Hindlimb muscle (tissue), 1 donor: ENCODE results near the gene IGF2BP3. TPM values are rescaled to one million over a fixed set of nuclear protein-coding genes. Genes with fewer than 3 reads are reported as not detected.
"Not testable (repeated sequence)": the region's sequence is repeated elsewhere in the genome, so short reads cannot be mapped to it uniquely, and the experiment has no call there.

Experiments used
- DNase-seq: peaks from one replicate; pipeline ENCODE4 v3.0.0-alpha.2; 2013
- polyA plus RNA-seq: library from polyadenylated mRNA; unstranded; fragments of 120-200 nt; gene quantifications from one replicate; pipeline ENCODE4 v1.2.1, GENCODE V29; 2013; ENCODE audit not compliant: insufficient read length

Gene IGF2BP3
- polyA plus RNA-seq, 1 donor, result 27.5 TPM

DNA sequence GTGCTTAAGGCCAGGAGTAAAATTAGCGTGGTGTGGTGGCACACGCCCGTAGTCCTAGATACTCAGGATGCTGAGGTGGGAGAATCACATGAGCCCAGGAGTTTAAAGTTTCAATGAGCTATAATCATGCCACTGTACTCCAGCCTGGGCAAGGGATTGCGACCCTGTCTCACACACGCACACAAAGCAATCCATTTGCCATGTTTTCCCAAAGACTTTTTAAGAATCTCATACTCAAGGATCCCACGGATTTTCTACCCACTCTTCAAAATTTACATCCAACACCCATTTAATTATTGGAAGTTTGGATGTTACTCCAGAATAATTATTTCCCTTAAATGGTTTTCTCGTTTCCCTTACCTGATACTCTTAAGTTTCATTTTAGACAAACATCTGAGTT, 47.9 kb downstream of the IGF2BP3 start:
- DNase-seq, result no peak

DNA sequence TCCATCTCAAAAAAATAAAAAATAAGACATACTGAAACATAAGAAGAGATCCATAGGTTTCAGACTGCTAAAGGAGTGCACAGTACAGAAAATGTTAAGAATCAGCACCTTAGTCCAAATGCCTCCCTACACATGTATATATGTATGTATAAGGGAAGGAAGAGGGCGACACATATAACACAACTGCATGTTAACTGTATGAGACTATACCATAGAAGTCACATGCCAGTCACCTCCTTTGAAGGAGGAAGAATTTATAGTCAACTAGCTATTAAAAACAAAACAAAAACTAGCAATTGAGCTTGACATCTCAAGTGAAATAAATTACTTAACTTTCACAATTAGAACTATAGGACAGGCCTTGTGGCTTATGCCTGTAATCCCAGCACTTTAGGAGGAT, 50.4 kb downstream of the IGF2BP3 start:
- no peak for DNase-seq

DNA sequence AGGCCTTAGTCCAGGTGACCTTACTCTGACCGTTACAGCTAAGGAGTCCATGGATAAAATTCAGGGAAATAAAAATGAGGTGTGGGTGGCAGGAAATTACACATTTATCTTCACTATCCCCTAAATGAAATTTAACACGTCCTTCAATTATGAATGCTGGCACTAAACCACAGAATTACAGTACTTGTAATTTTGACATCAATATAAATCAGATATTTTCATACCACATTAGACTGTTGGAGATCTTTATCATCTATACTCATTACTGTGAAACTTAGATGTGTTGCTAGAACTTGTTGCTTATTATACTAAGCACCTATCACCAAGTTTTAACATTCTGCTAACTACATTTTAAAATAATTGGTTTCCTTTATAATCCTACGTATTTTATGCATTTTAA, 51.1 kb downstream of the IGF2BP3 start:
- DNase-seq, result no peak

DNA sequence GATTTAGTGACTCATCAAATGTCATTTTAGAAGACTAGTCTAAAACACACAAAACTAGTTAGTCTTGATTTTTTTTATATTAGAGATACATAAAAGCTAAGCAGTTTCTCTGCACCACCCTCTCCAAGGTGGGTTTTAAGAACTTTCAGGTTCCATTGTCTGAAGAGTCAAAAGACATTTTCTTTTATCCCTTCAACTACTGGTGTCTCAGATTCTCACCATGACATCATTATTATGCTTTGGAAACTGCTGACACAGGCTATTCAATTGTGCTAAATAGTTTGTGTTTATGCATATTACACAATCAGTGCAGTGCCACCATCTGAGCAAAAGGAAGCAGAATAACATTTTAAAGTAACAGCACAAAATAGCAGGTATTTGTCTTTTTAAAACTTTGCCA, 52.2 kb downstream of the IGF2BP3 start:
- no peak for DNase-seq

- DNase-seq, result no peak
Measured at GRCh38 chr7:23415198-23415597, 55.1 kb downstream of the IGF2BP3 start.

- DNase-seq, result no peak
Measured at GRCh38 chr7:23410446-23411183, 59.7 kb downstream of the IGF2BP3 start.

DNA sequence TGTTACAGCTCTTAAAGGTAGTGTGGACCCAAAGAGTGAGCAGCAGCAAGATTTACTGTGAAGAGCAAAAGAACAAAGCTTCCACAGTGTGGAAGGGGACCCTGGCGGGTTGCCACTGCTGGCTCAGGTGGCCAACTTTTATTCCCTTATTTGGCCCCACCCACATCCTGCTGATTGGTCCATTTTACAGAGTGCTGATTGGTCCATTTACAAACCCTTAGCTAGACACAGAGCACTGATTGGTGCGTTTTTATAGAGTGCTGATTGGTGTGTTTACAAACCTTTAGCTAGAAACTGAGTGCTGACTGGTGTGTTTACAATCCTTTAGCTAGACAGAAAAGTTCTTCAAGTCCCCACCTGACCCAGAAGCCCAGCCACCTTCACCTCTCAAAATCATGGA, 63.7 kb downstream of the IGF2BP3 start:
- not testable (repeated sequence) for DNase-seq

GRCh38 chr7:23405240-23405618, 65.1 kb downstream of the IGF2BP3 start:
- DNase-seq, result no peak

GRCh38 chr7:23404546-23405239, 65.6 kb downstream of the IGF2BP3 start:
- DNase-seq, result no peak

DNA sequence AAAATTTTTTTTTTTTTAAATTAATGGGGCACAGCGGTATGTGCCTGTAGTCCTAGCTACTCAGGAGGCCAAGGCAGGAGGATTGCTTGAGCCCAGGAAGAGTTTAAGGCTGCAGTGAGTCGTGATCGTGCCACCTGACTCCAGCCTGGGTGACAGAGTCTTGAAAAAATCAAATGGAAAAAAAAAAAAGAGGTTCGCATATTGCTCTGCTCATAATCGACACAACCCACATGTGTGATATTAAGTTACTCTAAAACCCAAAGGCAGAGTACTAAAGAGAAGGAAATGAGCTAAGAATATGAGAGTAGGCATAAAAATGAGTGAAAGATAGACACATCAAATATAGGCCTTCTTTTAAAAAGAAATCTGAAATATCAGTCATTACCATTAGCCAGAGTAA, 66.3 kb downstream of the IGF2BP3 start:
- DNase-seq, result no peak

GRCh38 chr7:23398090-23398489, 72.2 kb downstream of the IGF2BP3 start:
- DNase-seq, result not testable (repeated sequence)

- no peak for DNase-seq
Measured at GRCh38 chr7:23397241-23397640, 73.0 kb downstream of the IGF2BP3 start.

DNA sequence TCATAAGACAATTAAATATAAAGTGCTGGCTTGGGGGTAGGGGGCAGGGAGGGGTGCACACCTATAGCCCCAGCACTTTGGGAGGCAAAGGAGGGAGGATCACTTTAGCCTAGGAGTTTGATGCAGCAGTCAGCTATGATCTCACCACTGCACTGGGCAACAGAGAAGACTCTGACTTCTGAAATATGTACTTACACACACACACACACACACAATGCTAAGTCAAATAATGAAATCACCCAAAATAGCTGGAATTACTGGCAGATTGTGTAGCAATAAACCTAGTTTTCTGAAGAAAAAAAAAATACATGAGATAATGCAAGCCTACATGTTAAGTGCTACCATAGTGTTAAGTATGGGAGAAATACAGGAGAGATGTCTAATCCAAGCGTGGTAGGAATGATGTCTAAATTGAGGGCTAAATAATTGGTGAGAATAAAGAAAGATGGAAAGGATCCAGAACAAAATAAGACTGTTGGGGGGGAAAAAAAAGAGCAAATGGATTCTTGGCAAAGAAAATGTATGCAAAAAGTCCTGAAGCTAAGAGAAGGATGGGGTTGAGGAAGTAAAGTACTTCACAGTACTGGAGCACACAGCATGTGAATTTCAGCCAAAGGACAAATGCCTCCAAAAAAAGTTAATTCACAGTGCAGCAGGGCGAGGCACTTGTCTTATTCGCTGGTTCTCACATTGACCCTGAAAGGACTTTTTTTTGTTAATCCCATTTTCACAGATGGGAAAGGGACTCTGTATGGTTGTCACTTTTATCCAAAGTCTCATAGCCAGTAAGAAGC, 73.9 kb downstream of the IGF2BP3 start:
- no peak for DNase-seq

DNA sequence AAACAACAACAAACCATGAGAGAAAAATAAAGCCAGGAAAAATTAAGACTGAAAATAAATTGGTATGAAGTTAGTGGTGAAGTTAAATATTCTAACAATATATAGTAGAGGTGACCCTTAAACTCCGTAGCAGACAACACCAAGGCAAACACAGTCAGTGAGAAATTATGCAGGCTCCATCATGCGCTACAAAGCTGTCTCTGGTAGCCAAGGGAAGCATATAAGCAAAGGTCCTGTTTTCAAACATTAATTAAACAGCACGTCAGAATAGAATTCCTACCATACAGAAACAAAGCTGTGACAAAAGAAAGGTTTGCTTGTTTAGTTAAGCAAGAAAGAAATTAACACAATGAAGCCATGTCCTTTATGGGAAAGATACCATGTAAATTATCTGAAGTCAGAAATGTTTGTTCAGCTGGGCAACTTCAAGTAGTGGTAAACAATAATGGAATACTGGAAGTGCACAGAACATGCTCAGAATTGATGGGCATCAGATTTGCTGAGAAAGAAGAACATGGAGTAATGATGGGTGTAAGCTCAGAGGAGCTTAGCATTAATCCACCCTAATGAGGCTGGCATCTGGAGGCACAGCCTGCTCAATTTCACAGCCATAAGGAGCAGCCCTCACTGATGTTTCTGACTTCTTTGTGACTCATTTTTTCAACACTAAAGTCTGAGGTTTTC, 75.7 kb downstream of the IGF2BP3 start:
- no peak for DNase-seq

DNA sequence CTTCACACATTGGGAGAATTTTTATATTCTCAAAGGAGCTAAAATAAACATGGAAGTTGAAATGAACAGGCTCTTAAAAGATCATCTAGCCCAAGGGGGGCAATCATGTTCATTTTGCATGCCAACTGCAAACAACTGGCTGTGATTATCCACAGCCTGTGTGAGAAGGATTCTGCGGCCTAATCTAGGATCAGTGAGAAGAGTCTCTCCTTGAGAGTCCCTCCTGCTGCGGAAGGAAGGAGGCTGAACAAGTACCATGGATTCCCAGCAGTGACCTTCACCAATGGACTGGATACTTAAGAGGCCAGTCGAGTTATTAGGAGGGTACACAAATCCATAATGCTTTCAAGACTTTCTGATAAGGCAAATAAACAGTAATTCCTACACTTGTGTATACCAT, 76.7 kb downstream of the IGF2BP3 start:
- no peak for DNase-seq

- no peak for DNase-seq
Measured at GRCh38 chr7:23389701-23390100, 80.6 kb downstream of the IGF2BP3 start.

- no peak for DNase-seq
Measured at GRCh38 chr7:23387583-23387982, 82.7 kb downstream of the IGF2BP3 start.

GRCh38 chr7:23385140-23385539, 85.2 kb downstream of the IGF2BP3 start:
- DNase-seq, result no peak

GRCh38 chr7:23383225-23383624, 87.1 kb downstream of the IGF2BP3 start:
- no peak for DNase-seq

GRCh38 chr7:23380961-23381360, 89.3 kb downstream of the IGF2BP3 start:
- DNase-seq, result no peak

DNA sequence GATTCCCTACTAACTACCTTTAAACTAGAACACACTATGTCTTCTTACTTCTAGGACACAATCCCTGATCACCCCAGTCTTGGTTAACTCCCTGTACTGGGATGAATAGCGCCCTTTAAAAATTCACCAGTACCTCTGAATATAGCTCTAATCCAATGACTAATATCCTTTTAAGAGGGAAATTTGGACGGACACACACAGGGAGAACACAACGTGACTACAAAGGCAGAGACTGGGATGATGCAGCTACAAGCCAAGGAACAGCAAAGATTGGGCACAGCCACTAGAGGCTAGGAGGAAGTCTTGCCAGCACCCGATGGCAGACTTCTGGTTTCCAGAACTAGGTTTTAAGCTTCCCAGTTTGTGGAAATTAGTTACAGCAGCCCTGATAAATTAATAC, 89.7 kb downstream of the IGF2BP3 start:
- DNase-seq, result no peak

DNA sequence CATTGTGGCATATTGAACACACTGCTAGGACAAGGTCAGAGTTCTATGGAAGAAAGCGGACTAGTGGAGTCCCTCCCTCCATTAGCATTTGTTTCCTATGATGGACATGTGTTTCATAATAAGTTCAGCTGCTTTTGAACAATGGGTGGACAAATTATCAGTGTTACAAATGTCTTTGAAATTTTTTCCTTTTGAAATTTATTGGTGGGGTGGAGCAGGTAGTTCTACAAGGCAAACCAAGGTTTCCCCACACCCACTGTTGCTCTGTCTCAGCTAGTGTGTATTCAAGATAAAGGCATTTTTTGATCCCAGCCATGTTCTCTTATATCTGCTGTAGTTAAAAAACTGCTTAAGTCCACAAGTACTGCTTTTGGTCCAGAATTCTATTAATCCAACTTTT, 91.3 kb downstream of the IGF2BP3 start:
- no peak for DNase-seq

- DNase-seq, result no peak
Measured at GRCh38 chr7:23377134-23377533, 93.2 kb downstream of the IGF2BP3 start.
